PC-9 (cell line): Measurements from ENCODE around the gene B4GALNT1. TPM values are rescaled to one million over a fixed set of nuclear protein-coding genes. Genes with fewer than 3 reads are reported as not detected.
A peak's percentile ranks its signal among the peaks of the same experiment; 100 is the strongest.

Experiments
- BruUV-seq: library from RNA; stranded (reverse); fragments of 400-500 nt; replicated peaks from 2 replicates; lab custom pipeline; 2021; lab: Mats Ljungman, UMichigan
- CTCF ChIA-PET: fragments of 300-600 bp; sonication (Branson Sonifier 250); formaldehyde crosslinking; loops from one replicate; lab custom pipeline; 2022; ENCODE audit warnings: antibody characterized with exemption; lab: Charles Lee
- POLR2A ChIA-PET: fragments of 300-600 bp; sonication (Branson Sonifier 250); formaldehyde crosslinking; loops from one replicate; lab custom pipeline; 2022; ENCODE audit warnings: antibody characterized with exemption; ENCODE audit not compliant: unreplicated experiment; lab: Charles Lee
- DNase-seq, 2 experiments: peaks; one replicate each; pipeline versions ENCODE4 v3.0.0 to v3.0.0-alpha.2; 2015 to 2022; ENCODE audit warnings: mixed read lengths in 1 of 2
- H2AFZ ChIP-seq: fragments of 200-600 bp; sonication (generic); 2 replicates; pipeline ENCODE4 v1.8.1; 2017; ENCODE audit warnings: antibody characterized with exemption
- H3F3A ChIP-seq: fragments of 200-600 bp; sonication (generic); 2 replicates; pipeline ENCODE4 v1.8.1; 2017; ENCODE audit warnings: antibody characterized with exemption, mild to moderate bottlenecking, low read depth; ENCODE audit not compliant: insufficient read depth
- H3K27ac ChIP-seq: fragments of 200-600 bp; sonication (generic); 2 replicates; pipeline ENCODE4 v1.6.1; 2016; ENCODE audit warnings: mixed run types
- H3K27me3 ChIP-seq: fragments of 200-600 bp; sonication (generic); 2 replicates; pipeline ENCODE4 v1.6.1; 2016; ENCODE audit warnings: low read depth, mixed run types; ENCODE audit not compliant: insufficient read depth
- H3K36me3 ChIP-seq: fragments of 200-600 bp; sonication (generic); 2 replicates; pipeline ENCODE4 v1.6.1; 2016; ENCODE audit warnings: low read depth, mixed run types
- H3K4me1 ChIP-seq: fragments of 200-600 bp; sonication (generic); replicated peaks from 2 replicates; pipeline ENCODE4 v1.6.1; 2016; ENCODE audit warnings: mixed run types; ENCODE audit not compliant: insufficient read depth
- H3K4me2 ChIP-seq: fragments of 200-600 bp; sonication (generic); 2 replicates; pipeline ENCODE4 v1.6.1; 2017; ENCODE audit warnings: mixed run types
- H3K4me3 ChIP-seq: fragments of 200-600 bp; sonication (generic); 2 replicates; pipeline ENCODE4 v1.6.1; 2016; ENCODE audit warnings: mixed run types
- H3K79me2 ChIP-seq: fragments of 200-600 bp; sonication (generic); 2 replicates; pipeline ENCODE4 v1.6.1; 2017; ENCODE audit warnings: low read depth, mixed run types
- H3K9me2 ChIP-seq: fragments of 200-600 bp; sonication (generic); 2 replicates; pipeline ENCODE4 v1.8.1; 2017; ENCODE audit warnings: mild to moderate bottlenecking; ENCODE audit not compliant: insufficient read depth
- H3K9me3 ChIP-seq: fragments of 200-600 bp; sonication (generic); 2 replicates; pipeline ENCODE4 v1.8.1; 2016; ENCODE audit warnings: low read depth; ENCODE audit not compliant: insufficient read depth
- H4K20me1 ChIP-seq: fragments of 200-600 bp; sonication (generic); 2 replicates; pipeline ENCODE4 v1.8.1; 2017; ENCODE audit not compliant: insufficient read depth
- CTCF ChIP-seq: fragments of 200-600 bp; sonication (generic); conservative IDR thresholded peaks from 2 replicates; pipeline ENCODE4 v1.6.1; 2017; ENCODE audit warnings: mixed run types, antibody characterized with exemption, mild to moderate bottlenecking, moderate library complexity
- EZH2 ChIP-seq: fragments of 200-600 bp; sonication (generic); IDR thresholded peaks from 2 replicates; pipeline ENCODE4 v1.8.0; 2017; ENCODE audit warnings: antibody characterized with exemption, low read depth
- intact Hi-C: fragments of 100-400 bp; cut with micrococcal nuclease; formaldehyde crosslinking; loops from one replicate; pipeline ENCODE4 v1.10.0; 2022; ENCODE audit not compliant: unreplicated experiment
- total RNA-seq: library from RNA; stranded (reverse); gene quantifications from 2 replicates; pipeline ENCODE4 v1.2.3, GENCODE V29; 2021

B4GALNT1 gene
- total RNA-seq, 1 experiment from 2014 or later: 15.0 TPM

- H3K27ac ChIP-seq: no peak overlapping the region
- DNase-seq: no peak
- no peaks in the 10 kb centered on the region for H3K9me3 ChIP-seq
- H3K36me3 ChIP-seq: no peaks in the 10 kb centered on the region
- H3K79me2 ChIP-seq: no peaks in the 10 kb centered on the region
- BruUV-seq: TSS peak; percentile 11
- H4K20me1 ChIP-seq: no peaks in the 10 kb centered on the region
- peaks cover 54% of the 10 kb centered on the region for H3K27me3 ChIP-seq
- H3K4me1 ChIP-seq: no peaks in the 10 kb centered on the region
- TF ChIP-seq EZH2 (no peak), CTCF (no peak)
- intact Hi-C loops: no loop called here
- H3K9me2 ChIP-seq: no peaks in the 10 kb centered on the region
- no peak overlapping the region for H3K4me3 ChIP-seq
- no peaks in the 10 kb centered on the region for H3F3A ChIP-seq
- ChIA-PET POLR2A (interaction anchor here (0.5 kb wide), 1 partner anchor 555 kb away, joined by 4 read pairs; no protein-coding TSS in a partner anchor), CTCF (no interaction called here)
- H2AFZ ChIP-seq: no peak overlapping the region
- no peak overlapping the region for H3K4me2 ChIP-seq
Measured at GRCh38 chr12:57623811-57624390, 9.1 kb downstream of the B4GALNT1 start.

GRCh38 chr12:57623385-57623784, 9.6 kb downstream of the B4GALNT1 start:
- BruUV-seq: no TSS peak
- H3K36me3 ChIP-seq: no peaks in the 10 kb centered on the region
- H4K20me1 ChIP-seq: no peaks in the 10 kb centered on the region
- CTCF ChIA-PET: no interaction called here
- TF ChIP-seq EZH2: no peak
- no peak for TF ChIP-seq CTCF
- H3K79me2 ChIP-seq: no peaks in the 10 kb centered on the region
- H3K9me2 ChIP-seq: no peaks in the 10 kb centered on the region
- POLR2A ChIA-PET: no interaction called here
- no peaks in the 10 kb centered on the region for H3F3A ChIP-seq
- peaks cover 60% of the 10 kb centered on the region for H3K27me3 ChIP-seq
- H3K4me3 ChIP-seq: no peak overlapping the region
- no peak overlapping the region for H3K27ac ChIP-seq
- H2AFZ ChIP-seq: no peak overlapping the region
- intact Hi-C loops: no loop called here
- no peaks in the 10 kb centered on the region for H3K4me1 ChIP-seq
- DNase-seq: no peak
- H3K4me2 ChIP-seq: no peak overlapping the region
- H3K9me3 ChIP-seq: no peaks in the 10 kb centered on the region

- BruUV-seq: no TSS peak
- no peak overlapping the region for H3K4me3 ChIP-seq
- no peaks in the 10 kb centered on the region for H3K4me1 ChIP-seq
- TF ChIP-seq EZH2 (no peak), CTCF (0 out of 2 replicates have a peak, but pooled peaks have one; percentile 13)
- no peak overlapping the region for H3K27ac ChIP-seq
- H3F3A ChIP-seq: no peaks in the 10 kb centered on the region
- H2AFZ ChIP-seq: no peak overlapping the region
- H3K27me3 ChIP-seq: peaks cover 68% of the 10 kb centered on the region
- no peaks in the 10 kb centered on the region for H3K9me3 ChIP-seq
- no peaks in the 10 kb centered on the region for H3K79me2 ChIP-seq
- H4K20me1 ChIP-seq: no peaks in the 10 kb centered on the region
- H3K4me2 ChIP-seq: no peak overlapping the region
- ChIA-PET CTCF (interaction anchor here (0.6 to 0.9 kb wide), 2 partner anchors 37 to 38 kb away, joined by 3 to 5 read pairs; no protein-coding TSS in a partner anchor), POLR2A (no interaction called here)
- H3K9me2 ChIP-seq: no peaks in the 10 kb centered on the region
- H3K36me3 ChIP-seq: no peaks in the 10 kb centered on the region
- intact Hi-C loops: no loop called here
- no peak for DNase-seq
Measured at GRCh38 chr12:57622293-57623245, 10.4 kb downstream of the B4GALNT1 start.
